Measurements from ENCODE around the gene IPO13. TPM values are rescaled to one million over a fixed set of nuclear protein-coding genes. Genes with fewer than 3 reads are reported as not detected.
A peak's percentile ranks its signal among the peaks of the same experiment; 100 is the strongest.

The IPO13 gene
- total RNA-seq, 2 experiments from 2014 or later = 16.2 to 16.5 TPM

DNA sequence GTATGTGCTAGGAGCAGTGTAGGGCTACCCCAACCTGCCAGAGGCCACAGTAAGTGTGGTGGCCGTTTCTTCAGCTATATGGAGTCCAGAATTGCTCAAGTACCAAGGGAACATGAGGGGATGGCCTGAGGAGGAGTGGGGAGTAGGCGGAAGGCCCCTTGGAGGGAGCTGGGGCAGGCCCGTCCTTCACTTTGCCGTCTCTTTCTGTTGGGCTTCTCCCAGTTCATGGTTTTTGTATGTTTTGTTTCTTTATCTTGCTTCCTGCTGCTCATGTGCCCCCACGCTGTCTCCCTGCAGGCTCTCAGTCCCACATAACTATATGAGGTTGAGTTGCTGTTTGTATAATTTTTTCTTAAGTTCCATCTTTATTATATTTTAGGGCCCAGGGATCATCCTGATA lies 17.1 kb downstream of the IPO13 start:
- H3K27me3 Mint-ChIP-seq = no peaks in the 10 kb centered on the region
- no peaks in the 10 kb centered on the region for H3K36me3 Mint-ChIP-seq (ENCODE audit: low read depth)
- ChIA-PET POLR2A (interaction anchor here (0.6 to 1.4 kb wide), 4 partner anchors 11 to 24 kb away, joined by 3 to 4 read pairs (median 4); partner anchors contain the start of genes ATP6V0B and IPO13), CTCF (interaction anchor here (2.1 kb wide), 1 partner anchor 29 kb away, joined by 7 read pairs; no protein-coding TSS in a partner anchor)
- intact Hi-C loops (cut with micrococcal nuclease) = no loop called here
- H3K9me3 Mint-ChIP-seq = no peaks in the 10 kb centered on the region
- DNase-seq (no peak), ATAC-seq (no peak)
- TF ChIP-seq, protein P1, sequence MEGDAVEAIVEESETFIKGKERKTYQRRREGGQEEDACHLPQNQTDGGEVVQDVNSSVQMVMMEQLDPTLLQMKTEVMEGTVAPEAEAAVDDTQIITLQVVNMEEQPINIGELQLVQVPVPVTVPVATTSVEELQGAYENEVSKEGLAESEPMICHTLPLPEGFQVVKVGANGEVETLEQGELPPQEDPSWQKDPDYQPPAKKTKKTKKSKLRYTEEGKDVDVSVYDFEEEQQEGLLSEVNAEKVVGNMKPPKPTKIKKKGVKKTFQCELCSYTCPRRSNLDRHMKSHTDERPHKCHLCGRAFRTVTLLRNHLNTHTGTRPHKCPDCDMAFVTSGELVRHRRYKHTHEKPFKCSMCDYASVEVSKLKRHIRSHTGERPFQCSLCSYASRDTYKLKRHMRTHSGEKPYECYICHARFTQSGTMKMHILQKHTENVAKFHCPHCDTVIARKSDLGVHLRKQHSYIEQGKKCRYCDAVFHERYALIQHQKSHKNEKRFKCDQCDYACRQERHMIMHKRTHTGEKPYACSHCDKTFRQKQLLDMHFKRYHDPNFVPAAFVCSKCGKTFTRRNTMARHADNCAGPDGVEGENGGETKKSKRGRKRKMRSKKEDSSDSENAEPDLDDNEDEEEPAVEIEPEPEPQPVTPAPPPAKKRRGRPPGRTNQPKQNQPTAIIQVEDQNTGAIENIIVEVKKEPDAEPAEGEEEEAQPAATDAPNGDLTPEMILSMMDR (IDR thresholded peaks at IDR 0.05) = no peak
- no peak overlapping the region for H3K4me3 Mint-ChIP-seq
- no peak overlapping the region for H3K27ac Mint-ChIP-seq
- no peaks in the 10 kb centered on the region for H3K4me1 Mint-ChIP-seq (ENCODE audit: low read depth)

DNA sequence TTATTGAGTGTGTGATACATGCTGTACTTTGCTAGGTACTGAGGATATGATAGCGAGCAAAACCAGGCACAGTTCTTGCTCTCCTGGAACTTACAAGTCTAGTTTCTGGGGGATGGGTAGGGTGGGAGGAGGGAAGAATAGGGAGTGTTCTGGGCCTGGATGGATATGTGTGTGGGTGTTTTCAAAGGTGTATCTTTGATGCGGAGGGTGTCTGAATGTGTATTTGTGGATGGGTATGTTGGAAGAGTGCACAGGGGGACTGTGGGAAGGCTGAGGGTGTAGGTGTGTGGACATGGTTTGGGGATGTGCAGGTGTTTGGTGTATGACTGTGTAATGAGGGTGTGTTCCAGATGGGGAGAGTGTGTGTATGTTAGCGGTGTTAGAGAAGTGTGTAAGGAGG lies 18.6 kb downstream of the IPO13 start:
- intact Hi-C loops (cut with micrococcal nuclease) = no loop called here
- Mint-ChIP-seq H3K4me3 (no peak overlapping the region), H3K9me3 (no peaks in the 10 kb centered on the region), H3K36me3 (ENCODE audit: low read depth) (no peaks in the 10 kb centered on the region), H3K27ac (no peak overlapping the region), H3K27me3 (no peaks in the 10 kb centered on the region), H3K4me1 (ENCODE audit: low read depth) (peaks cover 2% of the 10 kb centered on the region)
- TF ChIP-seq, protein P1 (IDR thresholded peaks at IDR 0.05) = no peak
- ChIA-PET POLR2A (no interaction called here), CTCF (no interaction called here)
- no peak for DNase-seq
- ATAC-seq = no peak

DNA sequence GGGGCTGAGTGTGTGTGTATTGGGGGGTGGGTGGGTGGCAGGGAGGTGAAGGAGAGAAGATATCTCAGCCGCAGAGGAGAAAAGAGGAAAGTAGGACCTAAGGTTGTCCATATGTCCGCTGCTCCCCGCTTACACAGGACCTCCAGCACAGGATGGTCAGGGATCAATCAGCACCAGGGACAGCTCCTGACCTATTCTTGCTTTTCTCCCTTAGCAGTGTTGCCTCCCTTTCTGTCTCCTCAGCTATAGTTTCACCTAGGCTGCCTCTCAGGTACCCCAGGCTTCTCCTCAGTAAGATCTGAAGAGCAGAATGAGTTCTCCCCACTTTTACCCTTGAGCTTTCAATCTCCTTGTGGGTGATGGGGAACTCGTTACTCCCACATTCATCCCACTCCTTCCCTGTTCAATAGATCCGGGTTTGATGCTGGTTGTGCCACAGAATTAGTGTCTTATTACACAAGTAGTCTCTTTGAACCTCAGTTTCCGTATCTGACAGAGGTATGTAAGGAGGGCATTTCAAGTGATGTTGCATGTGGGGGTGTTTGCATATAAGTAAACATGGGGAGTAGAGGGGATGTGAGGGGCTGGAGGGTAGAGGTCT lies 21.7 kb downstream of the IPO13 start:
- Mint-ChIP-seq H3K27ac (no peak overlapping the region), H3K9me3 (no peaks in the 10 kb centered on the region), H3K36me3 (ENCODE audit: low read depth) (peaks cover 16% of the 10 kb centered on the region), H3K4me1 (ENCODE audit: low read depth) (peaks cover 11% of the 10 kb centered on the region), H3K4me3 (no peak overlapping the region), H3K27me3 (no peaks in the 10 kb centered on the region)
- intact Hi-C loops (cut with micrococcal nuclease) = no loop called here
- ChIA-PET CTCF (no interaction called here), POLR2A (interaction anchor here (0.9 to 2.4 kb wide), 2 partner anchors 15 to 21 kb away, joined by 3 to 9 read pairs; partner anchors contain the start of gene IPO13)
- DNase-seq (peak; percentile 39), ATAC-seq (no peak)
- TF ChIP-seq, protein P1 (IDR thresholded peaks at IDR 0.05) = no peak

DNA sequence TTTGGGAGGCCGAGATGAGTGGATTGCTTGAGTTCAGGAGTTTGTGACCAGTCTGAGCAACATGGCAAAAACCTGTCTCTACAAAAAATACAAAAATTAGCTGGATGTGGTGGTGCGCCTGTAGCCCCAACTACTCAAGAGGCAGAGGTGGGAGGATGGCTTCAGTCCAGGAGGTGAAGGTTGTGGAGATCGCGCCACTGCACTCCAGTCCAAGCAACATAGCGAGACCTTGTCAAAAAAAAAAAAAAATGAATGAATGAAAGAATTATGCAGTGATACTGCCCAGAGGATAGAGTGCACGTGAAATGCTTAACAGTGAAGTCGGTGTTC lies 22.6 kb downstream of the IPO13 start:
- H3K27ac Mint-ChIP-seq = no peak overlapping the region
- peak overlapping the region; percentile 85 for H3K4me3 Mint-ChIP-seq
- no peaks in the 10 kb centered on the region for H3K9me3 Mint-ChIP-seq
- POLR2A ChIA-PET = interaction anchor here (1.0 to 2.4 kb wide), 2 partner anchors 22 to 67 kb away, joined by 3 to 9 read pairs; partner anchors contain the start of gene IPO13
- H3K36me3 Mint-ChIP-seq (ENCODE audit: low read depth) = peaks cover 21% of the 10 kb centered on the region
- H3K4me1 Mint-ChIP-seq (ENCODE audit: low read depth) = peaks cover 21% of the 10 kb centered on the region
- DNase-seq = no peak
- intact Hi-C loops (cut with micrococcal nuclease) = no loop called here
- no peaks in the 10 kb centered on the region for H3K27me3 Mint-ChIP-seq
- TF ChIP-seq, protein P1 (IDR thresholded peaks at IDR 0.05) = no peak
- CTCF ChIA-PET = interaction anchor here (1.3 kb wide), 1 partner anchor 35 kb away, joined by 5 read pairs; no protein-coding TSS in a partner anchor
- no peak for ATAC-seq

DNA sequence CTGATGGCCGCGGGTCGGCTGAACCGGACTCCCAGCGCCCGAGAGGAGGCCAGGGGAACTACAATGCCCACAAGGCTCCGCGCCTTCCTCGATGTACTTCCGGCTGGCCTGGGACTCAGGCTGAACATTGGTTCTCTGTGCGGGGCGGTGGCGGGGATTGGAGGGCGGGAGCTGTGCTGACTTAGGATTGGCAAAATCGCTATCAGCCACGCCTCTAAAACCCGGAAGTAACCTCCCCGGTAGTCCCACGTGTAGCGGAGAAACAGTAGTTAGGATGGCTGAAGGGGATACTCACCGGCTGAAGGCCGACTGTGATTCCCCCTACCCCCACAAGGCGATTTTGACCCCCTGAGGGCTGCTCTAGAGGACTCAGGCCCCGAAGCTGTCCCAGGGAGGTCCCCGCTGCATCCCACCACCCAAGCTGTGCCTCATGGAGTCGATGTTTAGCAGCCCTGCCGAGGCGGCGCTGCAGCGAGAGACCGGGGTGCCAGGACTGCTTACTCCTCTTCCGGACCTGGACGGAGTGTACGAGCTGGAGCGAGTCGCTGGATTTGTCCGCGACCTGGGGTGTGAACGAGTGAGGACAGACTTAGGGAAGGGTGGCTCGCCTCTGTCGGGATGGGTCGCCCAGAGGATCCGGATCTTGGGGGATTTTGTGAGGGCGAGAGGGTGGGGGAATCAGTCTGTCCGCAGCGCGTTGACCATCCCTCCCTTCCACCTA lies 23.2 kb downstream of the IPO13 start, which contains the start of gene DPH2:
Gene DPH2 (plus strand): TSS at position 265 of the 721 bp plus-strand sequence. CDS start 166 bp downstream, at position 431.
- peak within 1 kb of the TSS; percentile 80 for H3K27ac Mint-ChIP-seq
- H3K36me3 Mint-ChIP-seq (ENCODE audit: low read depth) = peaks cover 21% of the 10 kb centered on the region
- no peaks in the 10 kb centered on the region for H3K9me3 Mint-ChIP-seq
- intact Hi-C loops (cut with micrococcal nuclease) = no loop called here
- POLR2A ChIA-PET = interaction anchor here (0.7 to 2.4 kb wide), 8 partner anchors 15 to 1020 kb away, joined by 3 to 9 read pairs (median 4); partner anchors contain the start of genes IPO13 and SLC6A9
- H3K4me1 Mint-ChIP-seq (ENCODE audit: low read depth) = peaks cover 21% of the 10 kb centered on the region
- TF ChIP-seq, protein P1 (IDR thresholded peaks at IDR 0.05) = no peak
- peak within 1 kb of the TSS; percentile 85 for H3K4me3 Mint-ChIP-seq
- CTCF ChIA-PET = interaction anchor here (0.7 to 2.9 kb wide), 4 partner anchors 35 to 73 kb away, joined by 3 to 9 read pairs (median 4); no protein-coding TSS in a partner anchor
- no peaks in the 10 kb centered on the region for H3K27me3 Mint-ChIP-seq
- DNase-seq (peak; percentile 99), ATAC-seq (peak; percentile 93)
